Breast epithelium (tissue), 3 donors: ENCODE data around the gene MGST3.

Experiments used
- CTCF ChIP-seq, 3 donors: fragments of 450-650 bp; IDR thresholded peaks; one replicate each; pipeline ENCODE4 v1.5.1; 2016 to 2017; ENCODE audit warnings: antibody characterized with exemption in 3 of 3, mild to moderate bottlenecking in 3 of 3, moderate library complexity in 3 of 3
- POLR2A ChIP-seq: fragments of 450-650 bp; IDR thresholded peaks from one replicate; pipeline ENCODE4 v1.6.1; 2016; ENCODE audit warnings: antibody characterized with exemption, mild to moderate bottlenecking, moderate library complexity
- POLR2AphosphoS5 ChIP-seq, 3 donors: sonication (generic); formaldehyde crosslinking; IDR thresholded peaks; one replicate each; pipeline ENCODE4 v1.6.1; 2017; ENCODE audit warnings: antibody characterized with exemption in 3 of 3

- TF ChIP-seq CTCF (IDR thresholded peaks at IDR 0.05) (no peak), POLR2A (no peak), POLR2AphosphoS5 (IDR thresholded peaks at IDR 0.05) (no peak)
Measured at GRCh38 chr1:165679282-165680036, 48.4 kb downstream of the MGST3 start.
